ENCODE data around the gene RAB8B.

DNA sequence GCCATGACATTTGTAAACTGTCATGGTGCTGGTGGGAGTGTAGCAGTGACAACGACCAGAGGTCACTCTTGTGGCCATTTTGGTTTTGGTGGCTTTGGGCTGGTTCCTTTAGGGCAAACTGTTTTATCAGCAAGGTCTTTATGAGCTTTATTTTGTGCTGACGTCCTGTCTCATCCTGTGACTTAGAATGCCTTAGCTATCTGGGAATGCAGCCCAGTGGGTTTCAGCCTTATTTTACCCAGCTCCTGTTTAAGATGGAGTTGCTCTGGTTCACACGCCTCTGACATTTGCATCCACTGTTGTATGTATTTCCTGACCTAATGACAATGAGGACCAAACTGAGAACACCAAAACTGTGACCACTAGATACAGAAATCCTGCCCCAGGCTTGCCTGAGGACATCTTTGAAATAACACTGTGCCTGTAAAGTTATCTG, 37.6 kb downstream of the RAB8B start:
- TF ChIP-seq, protein P1, sequence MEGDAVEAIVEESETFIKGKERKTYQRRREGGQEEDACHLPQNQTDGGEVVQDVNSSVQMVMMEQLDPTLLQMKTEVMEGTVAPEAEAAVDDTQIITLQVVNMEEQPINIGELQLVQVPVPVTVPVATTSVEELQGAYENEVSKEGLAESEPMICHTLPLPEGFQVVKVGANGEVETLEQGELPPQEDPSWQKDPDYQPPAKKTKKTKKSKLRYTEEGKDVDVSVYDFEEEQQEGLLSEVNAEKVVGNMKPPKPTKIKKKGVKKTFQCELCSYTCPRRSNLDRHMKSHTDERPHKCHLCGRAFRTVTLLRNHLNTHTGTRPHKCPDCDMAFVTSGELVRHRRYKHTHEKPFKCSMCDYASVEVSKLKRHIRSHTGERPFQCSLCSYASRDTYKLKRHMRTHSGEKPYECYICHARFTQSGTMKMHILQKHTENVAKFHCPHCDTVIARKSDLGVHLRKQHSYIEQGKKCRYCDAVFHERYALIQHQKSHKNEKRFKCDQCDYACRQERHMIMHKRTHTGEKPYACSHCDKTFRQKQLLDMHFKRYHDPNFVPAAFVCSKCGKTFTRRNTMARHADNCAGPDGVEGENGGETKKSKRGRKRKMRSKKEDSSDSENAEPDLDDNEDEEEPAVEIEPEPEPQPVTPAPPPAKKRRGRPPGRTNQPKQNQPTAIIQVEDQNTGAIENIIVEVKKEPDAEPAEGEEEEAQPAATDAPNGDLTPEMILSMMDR (IDR thresholded peaks at IDR 0.05 in 2 of 3, conservative IDR thresholded peaks at IDR 0.05 in 1 of 3; ENCODE audit: control insufficient read depth in 2 of 3, extremely low read depth in 1 of 3, insufficient read depth in 1 of 3, low read depth in 3 of 3, low read length in 3 of 3): no peak
- TF ChIP-seq, protein P2, sequence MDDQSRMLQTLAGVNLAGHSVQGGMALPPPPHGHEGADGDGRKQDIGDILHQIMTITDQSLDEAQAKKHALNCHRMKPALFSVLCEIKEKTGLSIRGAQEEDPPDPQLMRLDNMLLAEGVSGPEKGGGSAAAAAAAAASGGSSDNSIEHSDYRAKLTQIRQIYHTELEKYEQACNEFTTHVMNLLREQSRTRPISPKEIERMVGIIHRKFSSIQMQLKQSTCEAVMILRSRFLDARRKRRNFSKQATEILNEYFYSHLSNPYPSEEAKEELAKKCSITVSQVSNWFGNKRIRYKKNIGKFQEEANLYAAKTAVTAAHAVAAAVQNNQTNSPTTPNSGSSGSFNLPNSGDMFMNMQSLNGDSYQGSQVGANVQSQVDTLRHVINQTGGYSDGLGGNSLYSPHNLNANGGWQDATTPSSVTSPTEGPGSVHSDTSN (IDR thresholded peaks at IDR 0.05; ENCODE audit: insufficient replicate concordance, low read depth, low read length): no peak
- no peak for TF ChIP-seq SUZ12 (IDR thresholded peaks at IDR 0.05; ENCODE audit: unreplicated experiment)
- TF ChIP-seq POLR2AphosphoS5 (IDR thresholded peaks at IDR 0.05; ENCODE audit: low read length): no peak
- TF ChIP-seq, protein P3, sequence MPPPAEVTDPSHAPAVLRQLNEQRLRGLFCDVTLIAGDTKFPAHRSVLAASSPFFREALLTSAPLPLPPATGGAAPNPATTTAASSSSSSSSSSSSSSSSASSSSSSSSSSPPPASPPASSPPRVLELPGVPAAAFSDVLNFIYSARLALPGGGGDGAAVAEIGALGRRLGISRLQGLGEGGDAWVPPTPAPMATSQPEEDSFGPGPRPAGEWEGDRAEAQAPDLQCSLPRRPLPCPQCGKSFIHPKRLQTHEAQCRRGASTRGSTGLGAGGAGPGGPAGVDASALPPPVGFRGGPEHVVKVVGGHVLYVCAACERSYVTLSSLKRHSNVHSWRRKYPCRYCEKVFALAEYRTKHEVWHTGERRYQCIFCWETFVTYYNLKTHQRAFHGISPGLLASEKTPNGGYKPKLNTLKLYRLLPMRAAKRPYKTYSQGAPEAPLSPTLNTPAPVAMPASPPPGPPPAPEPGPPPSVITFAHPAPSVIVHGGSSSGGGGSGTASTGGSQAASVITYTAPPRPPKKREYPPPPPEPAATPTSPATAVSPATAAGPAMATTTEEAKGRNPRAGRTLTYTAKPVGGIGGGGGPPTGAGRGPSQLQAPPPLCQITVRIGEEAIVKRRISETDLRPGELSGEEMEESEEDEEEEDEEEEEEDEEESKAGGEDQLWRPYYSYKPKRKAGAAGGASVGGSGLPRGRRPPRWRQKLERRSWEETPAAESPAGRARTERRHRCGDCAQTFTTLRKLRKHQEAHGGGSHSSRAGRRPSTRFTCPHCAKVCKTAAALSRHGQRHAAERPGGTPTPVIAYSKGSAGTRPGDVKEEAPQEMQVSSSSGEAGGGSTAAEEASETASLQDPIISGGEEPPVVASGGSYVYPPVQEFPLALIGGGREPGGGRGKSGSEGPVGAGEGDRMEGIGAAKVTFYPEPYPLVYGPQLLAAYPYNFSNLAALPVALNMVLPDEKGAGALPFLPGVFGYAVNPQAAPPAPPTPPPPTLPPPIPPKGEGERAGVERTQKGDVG (CRISPR knock-in tag; IDR thresholded peaks at IDR 0.05): no peak
- TF ChIP-seq TAF1 (IDR thresholded peaks at IDR 0.05; ENCODE audit: borderline replicate concordance, low read depth, low read length): no peak
- no peak for TF ChIP-seq RELA (IDR thresholded peaks at IDR 0.05; ENCODE audit: borderline replicate concordance, partially characterized antibody)

Measured in GM12878 (cell line).